HG02763 (cell line): ENCODE measurements around the gene ADRA2C.

Experiments used
- ATAC-seq: cut with Tn5 transposase; IDR thresholded peaks from one replicate; pipeline ENCODE4 v1.9.1; 2021; ENCODE audit warnings: mild to moderate bottlenecking, moderate library complexity; ENCODE audit not compliant: unreplicated experiment

ADRA2C gene

DNA sequence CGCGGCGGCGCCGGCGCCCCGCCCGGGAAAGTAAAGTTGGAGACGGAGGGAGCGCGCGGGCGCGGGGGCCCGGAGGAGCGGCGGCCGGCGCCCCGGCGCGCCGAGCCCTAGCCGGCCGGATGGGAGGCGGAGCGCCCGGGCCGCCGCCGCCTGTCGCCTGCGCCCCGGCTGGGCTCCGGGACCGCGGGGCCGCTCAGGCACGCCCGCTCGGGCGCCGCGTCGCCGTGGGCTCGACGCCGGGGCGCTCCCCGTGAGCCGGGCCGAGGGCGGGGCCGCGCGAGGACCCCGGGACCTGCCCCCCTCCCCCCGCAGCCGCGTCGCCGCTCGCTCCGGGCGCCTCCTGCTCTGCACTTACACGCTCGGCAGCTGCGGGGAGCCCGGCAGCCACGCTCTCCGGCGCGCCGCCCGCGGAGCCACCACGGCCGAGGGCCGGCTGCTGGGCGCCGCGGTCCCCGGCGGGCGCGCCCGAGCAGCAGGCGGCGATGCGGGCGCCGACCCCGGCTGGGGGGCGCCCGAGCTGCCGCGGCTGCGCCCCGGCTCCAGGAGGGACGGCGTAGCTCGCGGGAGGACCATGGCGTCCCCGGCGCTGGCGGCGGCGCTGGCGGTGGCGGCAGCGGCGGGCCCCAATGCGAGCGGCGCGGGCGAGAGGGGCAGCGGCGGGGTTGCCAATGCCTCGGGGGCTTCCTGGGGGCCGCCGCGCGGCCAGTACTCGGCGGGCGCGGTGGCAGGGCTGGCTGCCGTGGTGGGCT lies at the start of gene ADRA2C:
Gene ADRA2C (plus strand): TSS at position 350 of the 749 bp plus-strand sequence. CDS start 222 bp downstream, at position 572.
- no peak for ATAC-seq

- no peak for ATAC-seq
Measured at GRCh38 chr4:3716631-3717235, 49.5 kb upstream of the ADRA2C start.

DNA sequence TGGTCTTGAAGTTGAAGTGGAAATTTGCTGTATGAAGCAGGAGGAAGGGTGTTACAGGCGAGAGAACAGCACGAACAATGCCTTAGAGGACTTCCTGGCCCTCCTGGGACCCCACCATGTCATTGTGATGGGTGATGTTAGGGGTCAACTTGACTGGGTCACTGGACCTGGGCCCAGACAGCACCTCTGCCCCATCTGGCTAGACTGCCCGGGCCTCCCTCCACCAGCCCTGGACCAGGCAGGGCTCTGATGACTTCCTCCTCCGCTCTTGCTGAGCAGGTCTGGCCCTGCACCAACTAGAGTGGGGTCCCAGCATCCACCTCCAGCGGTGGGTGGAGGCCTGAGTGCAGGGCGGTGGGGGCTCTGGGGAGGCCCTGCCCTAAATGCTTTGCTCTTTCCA lies 48.9 kb upstream of the ADRA2C start:
- no peak for ATAC-seq

- ATAC-seq = no peak
Measured at GRCh38 chr4:3718462-3718861, 47.7 kb upstream of the ADRA2C start.

GRCh38 chr4:3719191-3719590 lies 47.0 kb upstream of the ADRA2C start:
- no peak for ATAC-seq

DNA sequence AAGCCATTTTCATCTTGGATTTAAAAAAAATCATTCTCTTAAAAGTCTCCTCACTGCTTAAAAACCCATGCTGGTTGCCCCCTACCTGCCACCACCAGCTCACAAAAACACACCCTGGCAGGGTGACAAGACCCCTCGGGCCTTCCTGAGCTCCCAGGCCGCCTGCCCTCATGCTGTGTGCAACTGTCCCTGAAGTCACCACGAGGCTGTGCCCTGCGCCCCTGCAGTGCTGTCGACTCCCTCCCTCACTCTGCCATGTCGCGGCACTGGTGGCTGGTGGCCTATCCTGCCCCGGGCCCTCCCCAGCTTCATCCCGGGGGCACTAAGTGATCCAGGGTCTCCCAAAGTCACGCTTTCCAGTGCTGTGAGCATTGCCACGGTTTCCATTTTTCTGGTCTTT lies 46.3 kb upstream of the ADRA2C start:
- ATAC-seq = no peak

- no peak for ATAC-seq
Measured at GRCh38 chr4:3720466-3720865, 45.7 kb upstream of the ADRA2C start.

GRCh38 chr4:3721186-3721585 lies 45.0 kb upstream of the ADRA2C start:
- no peak for ATAC-seq

- no peak for ATAC-seq
Measured at GRCh38 chr4:3721627-3722026, 44.6 kb upstream of the ADRA2C start.

GRCh38 chr4:3722446-3723231 lies 43.5 kb upstream of the ADRA2C start:
- ATAC-seq = no peak

DNA sequence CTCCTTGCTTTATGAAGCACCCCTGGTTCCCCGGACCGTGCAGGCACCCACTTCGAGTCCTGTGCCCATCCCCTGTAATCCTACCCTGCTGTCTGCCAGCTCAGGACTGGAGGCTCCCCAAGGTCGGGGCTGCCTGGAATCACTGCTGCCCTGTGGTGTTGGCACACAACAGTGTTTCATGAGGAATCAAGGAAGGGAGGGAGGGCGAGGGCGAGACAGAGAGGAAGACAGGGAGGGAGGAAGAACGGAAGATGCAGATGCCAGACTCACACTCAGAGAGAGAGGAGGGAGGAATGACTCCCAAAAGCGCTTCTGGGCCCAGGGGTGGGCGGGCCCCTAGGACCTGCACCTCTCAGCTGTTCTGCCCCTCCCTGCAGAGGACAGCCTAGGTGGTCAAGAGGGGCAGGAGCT lies 42.9 kb upstream of the ADRA2C start:
- ATAC-seq = no peak

- no peak for ATAC-seq
Measured at GRCh38 chr4:3724319-3725231, 41.6 kb upstream of the ADRA2C start.

- ATAC-seq = no peak
Measured at GRCh38 chr4:3725936-3726870, 40.0 kb upstream of the ADRA2C start.

DNA sequence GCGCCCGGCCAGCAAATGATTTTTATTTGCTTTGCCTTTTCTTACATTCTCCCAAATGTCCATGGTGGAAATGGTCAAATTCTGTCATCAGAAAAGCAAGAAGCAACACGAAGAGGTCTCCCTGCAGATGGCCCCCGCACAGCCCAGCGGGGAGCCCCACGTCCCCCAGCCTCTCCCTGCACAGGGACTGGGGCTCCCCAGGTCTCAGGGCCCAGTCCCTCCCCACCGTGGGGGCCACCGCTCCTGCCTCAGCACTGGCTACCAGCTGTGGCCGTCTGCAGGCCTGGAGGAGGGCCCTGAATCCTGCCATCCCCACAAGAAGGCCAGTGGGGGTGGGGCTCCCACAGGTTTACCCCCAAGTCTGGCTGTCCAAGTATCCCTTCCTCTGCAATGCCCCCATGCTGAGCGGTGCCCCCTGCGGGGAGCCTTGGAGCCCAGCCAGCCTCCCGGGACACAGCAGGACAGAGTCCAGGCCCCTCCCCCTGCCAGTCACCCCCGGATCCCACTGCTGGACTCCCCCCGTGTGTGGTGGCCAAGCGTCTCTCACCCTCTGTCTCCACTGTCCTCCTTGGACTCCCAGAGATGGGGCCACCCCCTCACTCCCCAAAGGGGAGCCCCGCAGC lies 38.2 kb upstream of the ADRA2C start:
- no peak for ATAC-seq

DNA sequence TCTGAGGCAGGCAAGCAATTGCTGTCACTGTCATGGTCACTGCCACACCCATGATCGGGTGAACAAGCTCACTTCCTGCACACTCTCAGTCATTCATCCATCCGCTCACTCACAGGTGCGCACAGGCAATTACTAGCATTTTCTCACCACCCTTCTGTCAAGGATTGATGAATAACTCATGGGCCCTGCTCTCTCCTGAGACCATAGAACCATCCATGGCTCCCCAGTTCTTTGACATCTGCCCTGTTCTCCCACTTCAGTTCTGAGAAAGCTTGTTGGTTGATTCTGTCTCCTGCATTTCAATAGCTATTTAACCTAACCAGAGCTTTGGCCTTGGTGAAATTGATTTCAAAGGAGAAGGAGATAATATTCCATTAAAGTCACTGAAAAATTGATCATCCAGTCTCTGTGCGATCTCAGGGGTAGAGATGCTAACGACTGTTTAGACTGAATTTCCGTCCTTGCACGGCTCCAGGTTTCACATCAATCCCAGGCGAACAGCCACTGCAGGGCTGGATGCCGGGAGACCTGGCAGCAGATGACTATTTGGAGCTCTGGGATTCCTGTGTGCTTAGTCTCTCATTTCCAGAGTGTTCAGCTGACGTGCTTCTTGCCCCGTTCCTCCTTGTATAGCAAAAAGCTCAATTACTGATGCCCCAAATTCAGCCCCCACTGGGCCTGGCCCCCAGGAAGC lies 36.9 kb upstream of the ADRA2C start:
- ATAC-seq = no peak

GRCh38 chr4:3729882-3730226 lies 36.3 kb upstream of the ADRA2C start:
- ATAC-seq = no peak

- no peak for ATAC-seq
Measured at GRCh38 chr4:3730422-3731190, 35.6 kb upstream of the ADRA2C start.
